HFFc6 (cell line): Measurements from ENCODE around the gene IL1RAPL1. TPM values are rescaled to one million over a fixed set of nuclear protein-coding genes. Genes with fewer than 3 reads are reported as not detected.

ENCODE experiments used
- DNase-seq: peaks from one replicate; pipeline ENCODE4 v3.0.0-alpha.2; 2018
- H3K27ac Mint-ChIP-seq: 2 replicates; pipeline ENCODE4 v1.8.0; 2020; ENCODE audit warnings: mild to moderate bottlenecking, mixed read lengths
- H3K27me3 Mint-ChIP-seq: 2 replicates; pipeline ENCODE4 v1.8.0; 2021; ENCODE audit warnings: mild to moderate bottlenecking, moderate library complexity, mixed read lengths; ENCODE audit not compliant: insufficient read depth
- H3K36me3 Mint-ChIP-seq: 2 replicates; pipeline ENCODE4 v1.8.0; 2021; ENCODE audit warnings: low read depth, mixed read lengths
- H3K4me1 Mint-ChIP-seq: 2 replicates; pipeline ENCODE4 v1.8.0; 2020; ENCODE audit warnings: low read depth, mixed read lengths
- H3K4me3 Mint-ChIP-seq: 2 replicates; pipeline ENCODE4 v1.8.0; 2020; ENCODE audit warnings: mild to moderate bottlenecking, moderate library complexity, mixed read lengths
- H3K9me3 Mint-ChIP-seq: 2 replicates; pipeline ENCODE4 v1.8.0; 2020; ENCODE audit warnings: mild to moderate bottlenecking, mixed read lengths
- CTCF ChIP-seq: fragments of 200-600 bp; sonication (generic); IDR thresholded peaks from 2 replicates; pipeline ENCODE4 v1.5.0; 2021; ENCODE audit warnings: antibody characterized with exemption, mild to moderate bottlenecking
- total RNA-seq, 6 experiments: library from RNA; stranded (reverse); fragmentation: NEBNext Ultra II Directional; extraction: Animal tissue kit (Norgen Biotek cat#: 25700); gene quantifications; 2 replicates in 1 of 6; 3 replicates in 5 of 6; pipeline ENCODE4 v1.2.3, GENCODE V29; 2021

The IL1RAPL1 gene
- total RNA-seq, 6 experiments from 2014 or later = not detected

- Mint-ChIP-seq H3K27ac (no peak overlapping the region), H3K4me1 (peaks cover 11% of the 10 kb centered on the region), H3K4me3 (peak overlapping the region; percentile 61; the same call in 1 of the 2 replicates), H3K27me3 (no peaks in the 10 kb centered on the region), H3K36me3 (no peaks in the 10 kb centered on the region), H3K9me3 (no peaks in the 10 kb centered on the region)
- no peak for TF ChIP-seq CTCF
- DNase-seq = no peak
Measured at GRCh38 chrX:29477878-29478277, 890.6 kb downstream of the IL1RAPL1 start.

- peak; percentile 35 for DNase-seq
- H3K9me3 Mint-ChIP-seq = no peaks in the 10 kb centered on the region
- H3K27ac Mint-ChIP-seq = peak overlapping the region; percentile 15; the same call in 1 of the 2 replicates
- TF ChIP-seq CTCF = peak; percentile 78
- H3K4me1 Mint-ChIP-seq = peaks cover 11% of the 10 kb centered on the region
- no peaks in the 10 kb centered on the region for H3K36me3 Mint-ChIP-seq
- no peaks in the 10 kb centered on the region for H3K27me3 Mint-ChIP-seq
- peak overlapping the region; percentile 61 for H3K4me3 Mint-ChIP-seq
Measured at GRCh38 chrX:29478336-29479069, 891.3 kb downstream of the IL1RAPL1 start.

- Mint-ChIP-seq H3K4me3 (no peak overlapping the region), H3K4me1 (peaks cover 17% of the 10 kb centered on the region), H3K27me3 (no peaks in the 10 kb centered on the region), H3K27ac (no peak overlapping the region), H3K9me3 (no peaks in the 10 kb centered on the region), H3K36me3 (no peaks in the 10 kb centered on the region)
- TF ChIP-seq CTCF = no peak
- no peak for DNase-seq
Measured at GRCh38 chrX:29487214-29487613, 900.0 kb downstream of the IL1RAPL1 start.

- Mint-ChIP-seq H3K36me3 (no peaks in the 10 kb centered on the region), H3K4me1 (peaks cover 17% of the 10 kb centered on the region), H3K9me3 (no peaks in the 10 kb centered on the region), H3K27me3 (no peaks in the 10 kb centered on the region), H3K4me3 (no peak overlapping the region), H3K27ac (no peak overlapping the region)
- no peak for DNase-seq
- no peak for TF ChIP-seq CTCF
Measured at GRCh38 chrX:29487714-29488113, 900.5 kb downstream of the IL1RAPL1 start.

- TF ChIP-seq CTCF = no peak
- Mint-ChIP-seq H3K36me3 (no peaks in the 10 kb centered on the region), H3K27ac (no peak overlapping the region), H3K4me3 (no peak overlapping the region), H3K27me3 (no peaks in the 10 kb centered on the region), H3K9me3 (no peaks in the 10 kb centered on the region), H3K4me1 (peaks cover 17% of the 10 kb centered on the region)
- DNase-seq = no peak
Measured at GRCh38 chrX:29488919-29489318, 901.7 kb downstream of the IL1RAPL1 start.
